ENCODE data around the gene LENG1. TPM values are rescaled to one million over a fixed set of nuclear protein-coding genes. Genes with fewer than 3 reads are reported as not detected.

The LENG1 gene
- total and polyA plus RNA-seq, 2 experiments from 2014 or later = 4.7 to 17.2 TPM

DNA sequence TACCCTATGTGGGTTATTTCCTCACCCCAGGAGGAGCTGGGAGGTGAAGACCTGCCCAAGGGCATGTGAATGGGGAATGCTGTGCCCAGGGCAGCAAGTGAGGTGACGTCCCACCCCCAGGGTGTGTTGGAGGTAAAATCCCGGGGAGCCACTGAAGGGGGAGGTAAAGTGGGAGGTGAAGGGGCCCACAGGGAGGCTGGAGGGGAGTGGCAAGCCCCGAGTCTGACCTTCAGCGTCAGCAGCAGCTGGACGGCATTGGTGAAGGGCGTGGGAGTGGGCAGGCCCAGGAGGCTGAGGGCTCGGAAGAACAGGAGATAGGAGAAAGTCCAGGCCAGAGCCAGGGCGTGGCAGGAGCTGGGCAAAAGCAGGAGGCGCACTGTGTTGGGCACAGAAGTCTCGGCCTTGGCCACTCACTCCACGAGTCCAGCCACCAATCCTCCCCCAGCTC lies 27.4 kb upstream of the LENG1 start:
- no peak overlapping the region for H2AFZ ChIP-seq
- no peaks in the 10 kb centered on the region; the same call in 2 of the 3 replicates for H3K9me3 Mint-ChIP-seq
- no peaks in the 10 kb centered on the region; the same call in 1 of the 2 replicates for H3K36me3 ChIP-seq (ENCODE audit: insufficient read depth)
- no peak overlapping the region for H3K4me2 ChIP-seq
- no peaks in the 10 kb centered on the region for H3K27me3 ChIP-seq (ENCODE audit: insufficient read depth)
- H3K9me2 ChIP-seq (ENCODE audit: insufficient read depth) = no peaks in the 10 kb centered on the region
- H3K79me2 ChIP-seq (replicated peaks; ENCODE audit: insufficient read depth) = peaks cover 27% of the 10 kb centered on the region
- peaks cover under 1% of the 10 kb centered on the region; the same call in 1 of the 2 replicates for H3K4me1 ChIP-seq (ENCODE audit: insufficient read depth)
- DNase-seq (ENCODE audit: low spot score) (no peak), ATAC-seq (no peak)
- H3K4me1 Mint-ChIP-seq = peaks cover 17% of the 10 kb centered on the region
- H3K27me3 Mint-ChIP-seq (ENCODE audit: insufficient read depth, low read depth, poor library complexity) = peaks cover 17% of the 10 kb centered on the region
- H4K20me1 ChIP-seq (replicated peaks; ENCODE audit: insufficient read depth) = peaks cover 9% of the 10 kb centered on the region
- H3K27ac Mint-ChIP-seq = peak overlapping the region; percentile 50; the same call in 1 of the 2 replicates
- TF ChIP-seq EZH2 (IDR thresholded peaks at IDR 0.05; ENCODE audit: low read depth, unreplicated experiment) (no peak), EZH2phosphoT487 (IDR thresholded peaks at IDR 0.05; ENCODE audit: unreplicated experiment) (no peak), ZNF331 (CRISPR knock-in tag; IDR thresholded peaks at IDR 0.05; ENCODE audit: low read depth) (no peak), STAT1 (IDR thresholded peaks at IDR 0.05; ENCODE audit: unreplicated experiment) (no peak), ZNF114 (CRISPR knock-in tag; IDR thresholded peaks at IDR 0.05) (no peak), POLR2AphosphoS5 (IDR thresholded peaks at IDR 0.05; ENCODE audit: low read depth) (no peak)
- TF ChIP-seq, protein P1, sequence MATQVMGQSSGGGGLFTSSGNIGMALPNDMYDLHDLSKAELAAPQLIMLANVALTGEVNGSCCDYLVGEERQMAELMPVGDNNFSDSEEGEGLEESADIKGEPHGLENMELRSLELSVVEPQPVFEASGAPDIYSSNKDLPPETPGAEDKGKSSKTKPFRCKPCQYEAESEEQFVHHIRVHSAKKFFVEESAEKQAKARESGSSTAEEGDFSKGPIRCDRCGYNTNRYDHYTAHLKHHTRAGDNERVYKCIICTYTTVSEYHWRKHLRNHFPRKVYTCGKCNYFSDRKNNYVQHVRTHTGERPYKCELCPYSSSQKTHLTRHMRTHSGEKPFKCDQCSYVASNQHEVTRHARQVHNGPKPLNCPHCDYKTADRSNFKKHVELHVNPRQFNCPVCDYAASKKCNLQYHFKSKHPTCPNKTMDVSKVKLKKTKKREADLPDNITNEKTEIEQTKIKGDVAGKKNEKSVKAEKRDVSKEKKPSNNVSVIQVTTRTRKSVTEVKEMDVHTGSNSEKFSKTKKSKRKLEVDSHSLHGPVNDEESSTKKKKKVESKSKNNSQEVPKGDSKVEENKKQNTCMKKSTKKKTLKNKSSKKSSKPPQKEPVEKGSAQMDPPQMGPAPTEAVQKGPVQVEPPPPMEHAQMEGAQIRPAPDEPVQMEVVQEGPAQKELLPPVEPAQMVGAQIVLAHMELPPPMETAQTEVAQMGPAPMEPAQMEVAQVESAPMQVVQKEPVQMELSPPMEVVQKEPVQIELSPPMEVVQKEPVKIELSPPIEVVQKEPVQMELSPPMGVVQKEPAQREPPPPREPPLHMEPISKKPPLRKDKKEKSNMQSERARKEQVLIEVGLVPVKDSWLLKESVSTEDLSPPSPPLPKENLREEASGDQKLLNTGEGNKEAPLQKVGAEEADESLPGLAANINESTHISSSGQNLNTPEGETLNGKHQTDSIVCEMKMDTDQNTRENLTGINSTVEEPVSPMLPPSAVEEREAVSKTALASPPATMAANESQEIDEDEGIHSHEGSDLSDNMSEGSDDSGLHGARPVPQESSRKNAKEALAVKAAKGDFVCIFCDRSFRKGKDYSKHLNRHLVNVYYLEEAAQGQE (IDR thresholded peaks at IDR 0.05; ENCODE audit: unreplicated experiment) = no peak
- TF ChIP-seq, protein P2, sequence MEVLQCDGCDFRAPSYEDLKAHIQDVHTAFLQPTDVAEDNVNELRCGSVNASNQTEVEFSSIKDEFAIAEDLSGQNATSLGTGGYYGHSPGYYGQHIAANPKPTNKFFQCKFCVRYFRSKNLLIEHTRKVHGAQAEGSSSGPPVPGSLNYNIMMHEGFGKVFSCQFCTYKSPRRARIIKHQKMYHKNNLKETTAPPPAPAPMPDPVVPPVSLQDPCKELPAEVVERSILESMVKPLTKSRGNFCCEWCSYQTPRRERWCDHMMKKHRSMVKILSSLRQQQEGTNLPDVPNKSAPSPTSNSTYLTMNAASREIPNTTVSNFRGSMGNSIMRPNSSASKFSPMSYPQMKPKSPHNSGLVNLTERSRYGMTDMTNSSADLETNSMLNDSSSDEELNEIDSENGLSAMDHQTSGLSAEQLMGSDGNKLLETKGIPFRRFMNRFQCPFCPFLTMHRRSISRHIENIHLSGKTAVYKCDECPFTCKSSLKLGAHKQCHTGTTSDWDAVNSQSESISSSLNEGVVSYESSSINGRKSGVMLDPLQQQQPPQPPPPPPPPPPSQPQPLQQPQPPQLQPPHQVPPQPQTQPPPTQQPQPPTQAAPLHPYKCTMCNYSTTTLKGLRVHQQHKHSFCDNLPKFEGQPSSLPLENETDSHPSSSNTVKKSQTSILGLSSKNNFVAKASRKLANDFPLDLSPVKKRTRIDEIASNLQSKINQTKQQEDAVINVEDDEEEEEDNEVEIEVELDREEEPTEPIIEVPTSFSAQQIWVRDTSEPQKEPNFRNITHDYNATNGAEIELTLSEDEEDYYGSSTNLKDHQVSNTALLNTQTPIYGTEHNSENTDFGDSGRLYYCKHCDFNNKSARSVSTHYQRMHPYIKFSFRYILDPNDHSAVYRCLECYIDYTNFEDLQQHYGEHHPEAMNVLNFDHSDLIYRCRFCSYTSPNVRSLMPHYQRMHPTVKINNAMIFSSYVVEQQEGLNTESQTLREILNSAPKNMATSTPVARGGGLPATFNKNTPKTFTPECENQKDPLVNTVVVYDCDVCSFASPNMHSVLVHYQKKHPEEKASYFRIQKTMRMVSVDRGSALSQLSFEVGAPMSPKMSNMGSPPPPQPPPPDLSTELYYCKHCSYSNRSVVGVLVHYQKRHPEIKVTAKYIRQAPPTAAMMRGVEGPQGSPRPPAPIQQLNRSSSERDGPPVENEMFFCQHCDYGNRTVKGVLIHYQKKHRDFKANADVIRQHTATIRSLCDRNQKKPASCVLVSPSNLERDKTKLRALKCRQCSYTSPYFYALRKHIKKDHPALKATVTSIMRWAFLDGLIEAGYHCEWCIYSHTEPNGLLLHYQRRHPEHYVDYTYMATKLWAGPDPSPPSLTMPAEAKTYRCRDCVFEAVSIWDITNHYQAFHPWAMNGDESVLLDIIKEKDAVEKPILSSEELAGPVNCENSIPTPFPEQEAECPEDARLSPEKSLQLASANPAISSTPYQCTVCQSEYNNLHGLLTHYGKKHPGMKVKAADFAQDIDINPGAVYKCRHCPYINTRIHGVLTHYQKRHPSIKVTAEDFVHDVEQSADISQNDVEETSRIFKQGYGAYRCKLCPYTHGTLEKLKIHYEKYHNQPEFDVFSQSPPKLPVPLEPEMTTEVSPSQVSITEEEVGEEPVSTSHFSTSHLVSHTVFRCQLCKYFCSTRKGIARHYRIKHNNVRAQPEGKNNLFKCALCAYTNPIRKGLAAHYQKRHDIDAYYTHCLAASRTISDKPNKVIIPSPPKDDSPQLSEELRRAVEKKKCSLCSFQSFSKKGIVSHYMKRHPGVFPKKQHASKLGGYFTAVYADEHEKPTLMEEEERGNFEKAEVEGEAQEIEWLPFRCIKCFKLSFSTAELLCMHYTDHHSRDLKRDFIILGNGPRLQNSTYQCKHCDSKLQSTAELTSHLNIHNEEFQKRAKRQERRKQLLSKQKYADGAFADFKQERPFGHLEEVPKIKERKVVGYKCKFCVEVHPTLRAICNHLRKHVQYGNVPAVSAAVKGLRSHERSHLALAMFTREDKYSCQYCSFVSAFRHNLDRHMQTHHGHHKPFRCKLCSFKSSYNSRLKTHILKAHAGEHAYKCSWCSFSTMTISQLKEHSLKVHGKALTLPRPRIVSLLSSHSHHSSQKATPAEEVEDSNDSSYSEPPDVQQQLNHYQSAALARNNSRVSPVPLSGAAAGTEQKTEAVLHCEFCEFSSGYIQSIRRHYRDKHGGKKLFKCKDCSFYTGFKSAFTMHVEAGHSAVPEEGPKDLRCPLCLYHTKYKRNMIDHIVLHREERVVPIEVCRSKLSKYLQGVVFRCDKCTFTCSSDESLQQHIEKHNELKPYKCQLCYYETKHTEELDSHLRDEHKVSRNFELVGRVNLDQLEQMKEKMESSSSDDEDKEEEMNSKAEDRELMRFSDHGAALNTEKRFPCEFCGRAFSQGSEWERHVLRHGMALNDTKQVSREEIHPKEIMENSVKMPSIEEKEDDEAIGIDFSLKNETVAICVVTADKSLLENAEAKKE (CRISPR knock-in tag; IDR thresholded peaks at IDR 0.05) = no peak
- no peak overlapping the region for H3K27ac ChIP-seq (ENCODE audit: low read depth)
- peaks cover 6% of the 10 kb centered on the region; the same call in 1 of the 2 replicates for H3F3A ChIP-seq (replicated peaks; ENCODE audit: low read depth)
- H3K4me3 Mint-ChIP-seq = peak overlapping the region; percentile 88
- peaks cover 36% of the 10 kb centered on the region for H3K36me3 Mint-ChIP-seq (ENCODE audit: low read depth)
- no peak overlapping the region for H3K4me3 ChIP-seq

All from GM23338 (cell line).